Hepatocyte (in vitro differentiated cells): Measurements from ENCODE around the gene MAP4K3.

Experiments used
- EZH2 ChIP-seq: fragments of 200-600 bp; sonication (generic); IDR thresholded peaks from 2 replicates; pipeline ENCODE4 v1.6.1; 2016; ENCODE audit warnings: antibody characterized with exemption, mild to moderate bottlenecking, borderline replicate concordance
- TF ChIP-seq, protein P1 (sequence below): fragments of 200-600 bp; sonication (generic); IDR thresholded peaks from 2 replicates; pipeline ENCODE4 v1.5.1; 2016; ENCODE audit warnings: antibody characterized with exemption, mild to moderate bottlenecking; ENCODE audit not compliant: poor library complexity

DNA sequence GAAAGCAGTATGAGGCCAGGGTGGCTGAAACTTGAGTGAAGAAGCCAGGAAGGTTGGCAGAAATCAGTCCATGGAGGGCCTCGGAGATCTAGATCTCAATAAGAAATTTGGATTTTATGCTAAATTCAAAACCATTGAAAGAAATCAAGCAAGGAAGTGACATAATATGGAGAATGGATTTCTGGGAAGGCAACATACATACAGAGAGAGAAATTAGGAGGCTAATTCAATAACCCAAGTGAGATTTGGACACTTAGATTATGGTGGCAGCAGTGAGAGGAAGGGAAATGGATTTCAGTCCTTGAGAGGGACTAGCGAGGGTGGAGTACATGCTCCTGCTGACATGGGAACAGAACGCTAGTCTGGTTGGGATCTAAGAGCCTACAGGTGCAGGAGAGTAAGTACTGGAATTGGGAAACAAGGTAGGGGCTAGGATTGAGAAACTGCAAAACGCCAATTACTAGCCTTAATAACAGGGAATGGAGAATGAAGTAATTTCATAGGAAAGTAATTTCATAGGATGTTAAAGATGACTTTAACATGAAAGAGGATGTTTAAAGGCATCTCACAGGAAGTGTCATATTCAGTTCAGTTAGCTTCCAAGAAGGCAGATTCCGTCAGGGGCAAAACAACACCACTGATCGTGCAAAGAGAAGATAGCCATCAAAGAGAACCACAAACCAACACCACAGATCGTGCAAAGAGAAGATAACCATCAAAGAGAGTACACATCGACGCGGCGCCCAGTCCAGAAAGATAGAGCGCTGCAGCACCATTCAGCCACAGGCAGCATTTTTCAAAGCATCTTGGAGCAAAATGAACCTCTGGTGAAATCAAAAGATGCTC, 220.5 kb downstream of the MAP4K3 start:
- TF ChIP-seq, protein P1, sequence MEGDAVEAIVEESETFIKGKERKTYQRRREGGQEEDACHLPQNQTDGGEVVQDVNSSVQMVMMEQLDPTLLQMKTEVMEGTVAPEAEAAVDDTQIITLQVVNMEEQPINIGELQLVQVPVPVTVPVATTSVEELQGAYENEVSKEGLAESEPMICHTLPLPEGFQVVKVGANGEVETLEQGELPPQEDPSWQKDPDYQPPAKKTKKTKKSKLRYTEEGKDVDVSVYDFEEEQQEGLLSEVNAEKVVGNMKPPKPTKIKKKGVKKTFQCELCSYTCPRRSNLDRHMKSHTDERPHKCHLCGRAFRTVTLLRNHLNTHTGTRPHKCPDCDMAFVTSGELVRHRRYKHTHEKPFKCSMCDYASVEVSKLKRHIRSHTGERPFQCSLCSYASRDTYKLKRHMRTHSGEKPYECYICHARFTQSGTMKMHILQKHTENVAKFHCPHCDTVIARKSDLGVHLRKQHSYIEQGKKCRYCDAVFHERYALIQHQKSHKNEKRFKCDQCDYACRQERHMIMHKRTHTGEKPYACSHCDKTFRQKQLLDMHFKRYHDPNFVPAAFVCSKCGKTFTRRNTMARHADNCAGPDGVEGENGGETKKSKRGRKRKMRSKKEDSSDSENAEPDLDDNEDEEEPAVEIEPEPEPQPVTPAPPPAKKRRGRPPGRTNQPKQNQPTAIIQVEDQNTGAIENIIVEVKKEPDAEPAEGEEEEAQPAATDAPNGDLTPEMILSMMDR = no peak
- no peak for TF ChIP-seq EZH2
